GM21576 (cell line): Measurements from ENCODE around the gene ZNF770.
"Not testable (repeated sequence)": the region's sequence is repeated elsewhere in the genome, so short reads cannot be mapped to it uniquely, and the experiment has no call there.

ENCODE experiments used
- ATAC-seq: cut with Tn5 transposase; IDR thresholded peaks from one replicate; pipeline ENCODE4 v1.9.1; 2021; ENCODE audit warnings: mild to moderate bottlenecking, moderate library complexity; ENCODE audit not compliant: unreplicated experiment

ZNF770 gene

GRCh38 chr15:34984889-34985630 is 3.0 kb downstream of the ZNF770 start:
- ATAC-seq = no peak

- ATAC-seq = no peak
Observed at GRCh38 chr15:34976743-34977142, 11.3 kb downstream of the ZNF770 start.

- ATAC-seq = no peak
Observed at GRCh38 chr15:34976073-34976472, 12.0 kb downstream of the ZNF770 start.

GRCh38 chr15:34973512-34973911 is 14.6 kb downstream of the ZNF770 start:
- no peak for ATAC-seq

GRCh38 chr15:34970098-34970643 is 17.9 kb downstream of the ZNF770 start:
- ATAC-seq = not testable (repeated sequence)

GRCh38 chr15:34969340-34970097 is 18.6 kb downstream of the ZNF770 start, which contains the start of gene AQR:
Gene AQR, minus strand, starts transcription at chr15:34969742. Its CDS starts 129 bp downstream, at chr15:34969613.
- ATAC-seq = peak; percentile 96

GRCh38 chr15:34964277-34964676 is 23.8 kb downstream of the ZNF770 start:
- ATAC-seq = no peak

GRCh38 chr15:34953851-34954250 is 34.2 kb downstream of the ZNF770 start:
- no peak for ATAC-seq

- no peak for ATAC-seq
Observed at GRCh38 chr15:34952481-34952880, 35.6 kb downstream of the ZNF770 start.

GRCh38 chr15:34951993-34952392 is 36.1 kb downstream of the ZNF770 start:
- no peak for ATAC-seq

- ATAC-seq = no peak
Observed at GRCh38 chr15:34944936-34945335, 43.2 kb downstream of the ZNF770 start.

GRCh38 chr15:34943711-34944110 is 44.4 kb downstream of the ZNF770 start:
- ATAC-seq = no peak

GRCh38 chr15:34943264-34943663 is 44.8 kb downstream of the ZNF770 start:
- ATAC-seq = not testable (repeated sequence)

GRCh38 chr15:34942363-34942762 is 45.7 kb downstream of the ZNF770 start:
- no peak for ATAC-seq

GRCh38 chr15:34941831-34942230 is 46.3 kb downstream of the ZNF770 start:
- ATAC-seq = no peak

- no peak for ATAC-seq
Observed at GRCh38 chr15:34941185-34941698, 46.8 kb downstream of the ZNF770 start.

GRCh38 chr15:34933432-34933975 is 54.6 kb downstream of the ZNF770 start:
- no peak for ATAC-seq

- not testable (repeated sequence) for ATAC-seq
Observed at GRCh38 chr15:34928349-34928748, 59.7 kb downstream of the ZNF770 start.
